SU-DHL-6 (cell line): ENCODE data around the gene GABBR2.

ENCODE experiments used
- EZH2phosphoT487 ChIP-seq: fragments of 200-600 bp; sonication (generic), shearing (Covaris generic); conservative IDR thresholded peaks from 2 replicates; pipeline ENCODE4 v1.6.1; 2018; ENCODE audit warnings: mild to moderate bottlenecking, antibody characterized with exemption, low read length, moderate library complexity, mixed read lengths
- TF ChIP-seq, protein P1 (sequence below): fragments of 200-600 bp; sonication (generic); IDR thresholded peaks from one replicate; pipeline ENCODE4 v1.5.1; 2017; ENCODE audit warnings: antibody characterized with exemption, mild to moderate bottlenecking, low read length, moderate library complexity; ENCODE audit not compliant: insufficient read depth, poor library complexity, severe bottlenecking

- TF ChIP-seq, protein P1, sequence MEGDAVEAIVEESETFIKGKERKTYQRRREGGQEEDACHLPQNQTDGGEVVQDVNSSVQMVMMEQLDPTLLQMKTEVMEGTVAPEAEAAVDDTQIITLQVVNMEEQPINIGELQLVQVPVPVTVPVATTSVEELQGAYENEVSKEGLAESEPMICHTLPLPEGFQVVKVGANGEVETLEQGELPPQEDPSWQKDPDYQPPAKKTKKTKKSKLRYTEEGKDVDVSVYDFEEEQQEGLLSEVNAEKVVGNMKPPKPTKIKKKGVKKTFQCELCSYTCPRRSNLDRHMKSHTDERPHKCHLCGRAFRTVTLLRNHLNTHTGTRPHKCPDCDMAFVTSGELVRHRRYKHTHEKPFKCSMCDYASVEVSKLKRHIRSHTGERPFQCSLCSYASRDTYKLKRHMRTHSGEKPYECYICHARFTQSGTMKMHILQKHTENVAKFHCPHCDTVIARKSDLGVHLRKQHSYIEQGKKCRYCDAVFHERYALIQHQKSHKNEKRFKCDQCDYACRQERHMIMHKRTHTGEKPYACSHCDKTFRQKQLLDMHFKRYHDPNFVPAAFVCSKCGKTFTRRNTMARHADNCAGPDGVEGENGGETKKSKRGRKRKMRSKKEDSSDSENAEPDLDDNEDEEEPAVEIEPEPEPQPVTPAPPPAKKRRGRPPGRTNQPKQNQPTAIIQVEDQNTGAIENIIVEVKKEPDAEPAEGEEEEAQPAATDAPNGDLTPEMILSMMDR = no peak
- TF ChIP-seq EZH2phosphoT487 = no peak
Measured at GRCh38 chr9:98611319-98611718, 97.4 kb downstream of the GABBR2 start.
